Neural progenitor cell (in vitro differentiated cells): ENCODE measurements around the gene SUSD1.

Source experiments
- EZH2 ChIP-seq: fragments of 200-600 bp; sonication (generic); IDR thresholded peaks from 2 replicates; pipeline ENCODE4 v1.6.1; 2017; ENCODE audit warnings: antibody characterized with exemption, mild to moderate bottlenecking, moderate library complexity
- EZH2phosphoT487 ChIP-seq: fragments of 200-600 bp; sonication (generic); IDR thresholded peaks from 2 replicates; pipeline ENCODE4 v1.6.1; 2017; ENCODE audit warnings: antibody characterized with exemption
- TF ChIP-seq, protein P1 (sequence below): fragments of 200-600 bp; sonication (generic); IDR thresholded peaks from 2 replicates; pipeline ENCODE4 v1.5.1; 2017; ENCODE audit warnings: antibody characterized with exemption, mild to moderate bottlenecking

DNA sequence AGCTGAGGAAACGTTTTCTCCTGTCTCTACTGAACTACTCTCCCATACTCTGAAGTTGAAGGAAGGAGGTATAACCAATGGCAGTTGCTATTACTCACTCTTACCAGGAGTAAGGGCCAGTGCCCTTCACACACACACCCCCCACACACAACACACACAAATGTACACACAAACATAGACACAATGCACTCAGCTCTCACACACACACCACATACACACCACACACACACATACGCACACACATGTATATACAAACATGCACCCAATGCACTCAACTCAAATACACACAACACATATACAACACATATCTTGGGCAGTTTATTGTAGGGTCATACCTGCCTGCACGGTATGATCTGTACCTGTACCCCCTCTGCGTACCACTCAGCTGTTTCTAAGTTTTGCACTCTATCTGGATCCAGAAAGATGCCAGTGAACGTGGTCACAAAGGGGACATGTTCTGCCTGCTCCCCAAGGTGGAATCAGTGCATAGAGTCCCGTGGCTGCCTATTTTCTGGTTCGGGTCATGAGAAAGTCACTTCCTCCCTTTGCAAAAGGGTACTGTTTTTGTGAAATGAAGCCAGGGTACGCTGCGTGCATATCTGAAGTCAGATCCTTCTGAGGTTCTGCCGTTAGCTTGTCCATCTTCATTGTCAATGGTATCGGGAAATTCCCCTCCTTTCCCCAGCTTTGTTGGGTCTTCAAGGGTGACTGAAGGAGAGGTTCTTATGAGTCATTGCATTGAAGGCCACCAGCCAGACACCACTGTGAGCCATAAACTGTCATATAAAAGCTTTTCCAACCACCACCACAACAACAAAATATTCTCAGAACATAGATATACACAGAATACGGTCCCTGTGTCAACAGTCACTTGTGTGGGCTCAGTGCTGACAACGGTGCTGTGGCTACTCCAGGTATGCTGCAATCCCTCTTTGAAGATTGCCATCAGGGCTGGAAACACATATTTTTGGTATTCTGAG, 146.6 kb downstream of the SUSD1 start:
- TF ChIP-seq, protein P1, sequence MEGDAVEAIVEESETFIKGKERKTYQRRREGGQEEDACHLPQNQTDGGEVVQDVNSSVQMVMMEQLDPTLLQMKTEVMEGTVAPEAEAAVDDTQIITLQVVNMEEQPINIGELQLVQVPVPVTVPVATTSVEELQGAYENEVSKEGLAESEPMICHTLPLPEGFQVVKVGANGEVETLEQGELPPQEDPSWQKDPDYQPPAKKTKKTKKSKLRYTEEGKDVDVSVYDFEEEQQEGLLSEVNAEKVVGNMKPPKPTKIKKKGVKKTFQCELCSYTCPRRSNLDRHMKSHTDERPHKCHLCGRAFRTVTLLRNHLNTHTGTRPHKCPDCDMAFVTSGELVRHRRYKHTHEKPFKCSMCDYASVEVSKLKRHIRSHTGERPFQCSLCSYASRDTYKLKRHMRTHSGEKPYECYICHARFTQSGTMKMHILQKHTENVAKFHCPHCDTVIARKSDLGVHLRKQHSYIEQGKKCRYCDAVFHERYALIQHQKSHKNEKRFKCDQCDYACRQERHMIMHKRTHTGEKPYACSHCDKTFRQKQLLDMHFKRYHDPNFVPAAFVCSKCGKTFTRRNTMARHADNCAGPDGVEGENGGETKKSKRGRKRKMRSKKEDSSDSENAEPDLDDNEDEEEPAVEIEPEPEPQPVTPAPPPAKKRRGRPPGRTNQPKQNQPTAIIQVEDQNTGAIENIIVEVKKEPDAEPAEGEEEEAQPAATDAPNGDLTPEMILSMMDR = no peak
- TF ChIP-seq EZH2phosphoT487 (no peak), EZH2 (no peak)
